Measurements from ENCODE around the gene KIAA0040. TPM values are rescaled to one million over a fixed set of nuclear protein-coding genes. Genes with fewer than 3 reads are reported as not detected.

KIAA0040 gene
- total RNA-seq, 6 donors from 2014 or later, result 23.0 to 58.7 (median 36.1) TPM

- 56 to 65% methylated on average over 4 to 9 of the region's 9 CpGs for WGBS, 2 donors
- Histone ChIP-seq H3K27me3 (no peaks in the 10 kb centered on the region), H3K9me3 (no peaks in the 10 kb centered on the region), H3K36me3 (no peaks in the 10 kb centered on the region), H3K4me3 (peak overlapping the region in 2 of 4 donors; percentile 12 to 30), H3K27ac (peak overlapping the region; percentile 62 to 77 (median 72)), H3K4me1 (peaks cover 45 to 68% (median 49%) of the 10 kb centered on the region in 4 donors)
- DNase-seq (peak in 1 of 2 donors; percentile 21), ATAC-seq (ENCODE audit: low FRiP score in 2 of 2) (no peak)
- TF ChIP-seq, protein P1, sequence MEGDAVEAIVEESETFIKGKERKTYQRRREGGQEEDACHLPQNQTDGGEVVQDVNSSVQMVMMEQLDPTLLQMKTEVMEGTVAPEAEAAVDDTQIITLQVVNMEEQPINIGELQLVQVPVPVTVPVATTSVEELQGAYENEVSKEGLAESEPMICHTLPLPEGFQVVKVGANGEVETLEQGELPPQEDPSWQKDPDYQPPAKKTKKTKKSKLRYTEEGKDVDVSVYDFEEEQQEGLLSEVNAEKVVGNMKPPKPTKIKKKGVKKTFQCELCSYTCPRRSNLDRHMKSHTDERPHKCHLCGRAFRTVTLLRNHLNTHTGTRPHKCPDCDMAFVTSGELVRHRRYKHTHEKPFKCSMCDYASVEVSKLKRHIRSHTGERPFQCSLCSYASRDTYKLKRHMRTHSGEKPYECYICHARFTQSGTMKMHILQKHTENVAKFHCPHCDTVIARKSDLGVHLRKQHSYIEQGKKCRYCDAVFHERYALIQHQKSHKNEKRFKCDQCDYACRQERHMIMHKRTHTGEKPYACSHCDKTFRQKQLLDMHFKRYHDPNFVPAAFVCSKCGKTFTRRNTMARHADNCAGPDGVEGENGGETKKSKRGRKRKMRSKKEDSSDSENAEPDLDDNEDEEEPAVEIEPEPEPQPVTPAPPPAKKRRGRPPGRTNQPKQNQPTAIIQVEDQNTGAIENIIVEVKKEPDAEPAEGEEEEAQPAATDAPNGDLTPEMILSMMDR (IDR thresholded peaks at IDR 0.05), result no peak
- TF ChIP-seq EP300 (IDR thresholded peaks at IDR 0.05), result no peak
- TF ChIP-seq POLR2A (IDR thresholded peaks at IDR 0.05), result no peak
- TF ChIP-seq POLR2AphosphoS5 (IDR thresholded peaks at IDR 0.05), result no peak
Measured at GRCh38 chr1:175128523-175128922, 64.1 kb downstream of the KIAA0040 start.

- DNase-seq (no peak), ATAC-seq (ENCODE audit: low FRiP score in 2 of 2) (no peak)
- 66 to 71% methylated on average over 3 to 6 of the region's 6 CpGs for whole genome bisulfite sequencing, 2 donors
- Histone ChIP-seq H3K27me3 (no peaks in the 10 kb centered on the region), H3K9me3 (no peaks in the 10 kb centered on the region), H3K27ac (peak overlapping the region; percentile 62 to 77 (median 72)), H3K36me3 (no peaks in the 10 kb centered on the region), H3K4me3 (no peak overlapping the region), H3K4me1 (peaks cover 40 to 65% (median 47%) of the 10 kb centered on the region in 4 donors)
- TF ChIP-seq, protein P1 (IDR thresholded peaks at IDR 0.05), result no peak
- TF ChIP-seq POLR2AphosphoS5 (IDR thresholded peaks at IDR 0.05) (no peak), POLR2A (IDR thresholded peaks at IDR 0.05) (no peak), EP300 (IDR thresholded peaks at IDR 0.05) (no peak)
Measured at GRCh38 chr1:175127565-175127964, 65.0 kb downstream of the KIAA0040 start.

DNA sequence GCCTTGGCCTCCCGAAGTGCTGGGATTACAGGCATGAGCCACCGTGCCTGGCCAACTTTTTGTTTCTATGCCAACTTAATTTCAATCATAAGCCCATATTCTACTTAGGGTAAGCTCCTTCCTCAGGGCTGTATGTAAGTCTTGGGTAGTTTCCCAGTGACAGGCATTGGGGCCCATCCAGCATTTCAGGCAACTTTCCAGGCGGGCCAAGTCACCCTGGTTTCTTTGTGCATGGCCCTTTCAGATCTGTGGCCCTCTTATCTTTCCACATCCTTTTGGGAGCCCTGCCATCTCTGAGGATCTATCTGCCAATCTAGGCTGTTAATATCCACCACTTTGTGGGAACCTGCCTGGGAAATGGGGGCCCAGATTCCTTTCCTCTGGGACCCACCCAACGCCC lies 66.2 kb downstream of the KIAA0040 start:
- no peaks in the 10 kb centered on the region for H3K36me3 ChIP-seq
- 51 to 70% methylated on average over 4 of the region's 4 CpGs for WGBS, 2 donors
- peaks cover 36 to 65% (median 45%) of the 10 kb centered on the region in 4 donors for H3K4me1 ChIP-seq
- H3K4me3 ChIP-seq, result no peak overlapping the region
- ATAC-seq (ENCODE audit: low FRiP score in 2 of 2), result no peak
- no peak for TF ChIP-seq POLR2A (IDR thresholded peaks at IDR 0.05)
- no peak for TF ChIP-seq EP300 (IDR thresholded peaks at IDR 0.05)
- TF ChIP-seq POLR2AphosphoS5 (IDR thresholded peaks at IDR 0.05), result no peak
- TF ChIP-seq, protein P1 (IDR thresholded peaks at IDR 0.05), result no peak
- no peak for DNase-seq
- peak overlapping the region; percentile 5 to 76 (median 64) for H3K27ac ChIP-seq
- no peaks in the 10 kb centered on the region for H3K9me3 ChIP-seq
- H3K27me3 ChIP-seq, result no peaks in the 10 kb centered on the region

DNA sequence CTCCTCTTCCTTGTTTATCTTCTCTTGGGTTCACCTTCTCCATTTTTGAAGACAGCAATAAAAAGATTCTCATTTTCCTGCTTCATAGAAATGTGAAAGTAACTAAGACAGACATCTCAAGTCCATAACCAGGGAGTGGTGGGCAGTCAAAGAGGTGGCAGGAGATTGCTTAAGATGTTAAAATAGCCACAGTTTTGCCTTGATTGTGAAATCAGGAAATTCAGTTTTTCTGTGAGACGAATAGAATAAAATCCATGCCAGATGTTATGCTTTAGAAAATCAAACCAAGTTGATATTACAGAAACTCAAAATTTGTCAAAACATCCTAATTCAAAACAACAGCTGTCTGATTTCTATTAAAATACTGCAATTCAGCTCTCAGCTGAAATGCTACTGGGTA lies 67.7 kb downstream of the KIAA0040 start:
- DNase-seq (no peak), ATAC-seq (ENCODE audit: low FRiP score in 2 of 2) (peak in 1 of 2 donors; percentile 30)
- Histone ChIP-seq H3K4me1 (peaks cover 27 to 50% (median 34%) of the 10 kb centered on the region in 4 donors), H3K4me3 (no peak overlapping the region), H3K27me3 (no peaks in the 10 kb centered on the region), H3K36me3 (no peaks in the 10 kb centered on the region), H3K9me3 (no peaks in the 10 kb centered on the region), H3K27ac (peak overlapping the region in 2 of 4 donors; percentile 25 to 30)
- 8 to 38% methylated on average over 1 of the region's 1 CpG for whole genome bisulfite sequencing, 2 donors
- TF ChIP-seq, protein P1 (IDR thresholded peaks at IDR 0.05), result no peak
- TF ChIP-seq POLR2A (IDR thresholded peaks at IDR 0.05) (no peak), POLR2AphosphoS5 (IDR thresholded peaks at IDR 0.05) (no peak)

DNA sequence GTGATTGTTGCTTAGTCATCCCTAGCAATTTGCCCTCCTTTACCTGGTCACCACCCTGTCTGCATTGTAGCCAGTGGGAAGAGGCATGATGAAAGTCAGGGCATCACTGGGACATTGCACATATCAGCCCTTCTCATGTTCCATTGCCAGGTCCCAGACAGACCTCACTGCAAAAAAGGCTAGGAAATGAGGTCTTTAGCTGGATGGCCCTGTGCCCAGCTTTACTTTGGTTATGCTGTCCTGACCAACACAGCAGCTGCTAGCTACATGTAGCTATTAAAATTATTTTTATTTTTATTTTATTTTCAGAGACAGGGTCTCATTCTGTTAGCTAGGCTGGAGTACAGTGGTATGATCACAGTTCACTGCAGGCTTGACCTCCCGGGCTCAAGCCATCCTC lies 72.1 kb downstream of the KIAA0040 start:
- 88 to 93% methylated on average over 1 of the region's 1 CpG for WGBS, 2 donors
- no peak overlapping the region for H3K4me3 ChIP-seq

More for the DNA sequence above, 72.1 kb downstream of the KIAA0040 start:
- Histone ChIP-seq H3K36me3 (no peaks in the 10 kb centered on the region), H3K27ac (no peak overlapping the region), H3K9me3 (no peaks in the 10 kb centered on the region), H3K4me1 (peaks cover 0 to 12% (median 7%) of the 10 kb centered on the region in 4 donors), H3K27me3 (no peaks in the 10 kb centered on the region)
- DNase-seq (no peak), ATAC-seq (ENCODE audit: low FRiP score in 2 of 2) (no peak)
- no peak for TF ChIP-seq POLR2A (IDR thresholded peaks at IDR 0.05)
- TF ChIP-seq, protein P1 (IDR thresholded peaks at IDR 0.05), result no peak
- TF ChIP-seq EP300 (IDR thresholded peaks at IDR 0.05), result no peak
- no peak for TF ChIP-seq POLR2AphosphoS5 (IDR thresholded peaks at IDR 0.05)
